Kidney epithelial cell (primary cell): ENCODE data around the gene PAX3. TPM values are rescaled to one million over a fixed set of nuclear protein-coding genes. Genes with fewer than 3 reads are reported as not detected.

ENCODE experiments used
- DNase-seq: peaks from one replicate; pipeline ENCODE4 v3.0.0-alpha.2; 2010; ENCODE audit warnings: low read depth
- H3K27me3 ChIP-seq: 2 replicates; pipeline ENCODE4 v1.6.0; 2011; ENCODE audit warnings: low read length; ENCODE audit not compliant: control insufficient read depth, insufficient read depth
- H3K36me3 ChIP-seq: 2 replicates; pipeline ENCODE4 v1.5.1; 2011; ENCODE audit warnings: low read length; ENCODE audit not compliant: control insufficient read depth, insufficient read depth
- H3K4me3 ChIP-seq: 2 replicates; pipeline ENCODE4 v1.5.1; 2011; ENCODE audit warnings: low read depth, mild to moderate bottlenecking, control low read depth, low read length
- total RNA-seq: library from RNA; depleted of rRNA; stranded (reverse); fragments of >200 nt; gene quantifications from 2 replicates; pipeline ENCODE4 v1.2.3, GENCODE V29; 2015
- TF ChIP-seq, protein P1 (sequence below): IDR thresholded peaks from 2 replicates; pipeline ENCODE4 v1.5.1; 2011; ENCODE audit warnings: mild to moderate bottlenecking, moderate library complexity, low read length, control low read depth, inconsistent platforms; ENCODE audit not compliant: insufficient read depth, poor library complexity, severe bottlenecking

The PAX3 gene
- total RNA-seq, 1 donor from 2014 or later: not detected

DNA sequence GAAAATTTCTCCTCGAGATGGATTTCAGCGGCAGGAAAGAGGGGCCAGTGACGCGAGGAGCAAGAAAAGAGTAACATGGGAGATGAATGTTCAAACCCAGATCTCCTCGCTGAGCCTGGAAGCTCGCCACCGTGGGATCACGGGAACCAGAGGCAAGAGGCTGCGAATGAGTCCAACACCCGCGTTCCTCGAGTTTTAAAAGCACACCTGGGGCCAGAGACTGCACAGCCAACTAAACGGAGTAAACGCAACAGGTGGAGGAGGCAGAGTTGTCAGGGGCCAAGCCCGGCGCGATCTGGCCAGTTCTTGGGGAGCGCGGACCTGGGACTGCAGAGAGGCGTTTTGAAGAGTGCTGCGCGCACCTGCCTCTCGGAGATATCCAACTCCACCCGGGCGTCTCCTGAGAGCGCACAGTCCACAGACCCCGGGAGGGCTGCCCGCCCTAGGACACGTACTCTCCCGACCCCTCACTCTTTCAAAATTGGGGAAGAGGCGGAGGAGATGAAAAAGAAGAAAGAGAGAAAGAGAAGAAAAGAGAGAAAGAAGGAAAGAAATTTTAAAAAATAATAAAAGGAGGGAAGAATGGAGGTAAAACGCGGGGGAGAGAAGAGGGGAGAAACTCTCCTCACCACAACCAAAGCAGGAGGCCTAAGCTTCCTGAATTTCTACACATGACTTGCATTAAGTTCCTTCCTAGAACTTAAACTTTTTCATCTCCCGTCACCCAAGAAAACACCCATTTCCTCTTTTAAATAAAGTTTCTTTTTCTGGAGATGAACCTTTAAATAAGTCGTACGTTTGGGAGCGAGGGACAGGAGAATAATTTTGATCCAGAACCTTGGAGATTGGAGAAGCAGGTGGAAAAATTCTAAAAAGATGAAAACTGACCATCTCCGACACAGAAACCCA is 5.3 kb upstream of the PAX3 start:
- no peak overlapping the region for H3K4me3 ChIP-seq
- TF ChIP-seq, protein P1, sequence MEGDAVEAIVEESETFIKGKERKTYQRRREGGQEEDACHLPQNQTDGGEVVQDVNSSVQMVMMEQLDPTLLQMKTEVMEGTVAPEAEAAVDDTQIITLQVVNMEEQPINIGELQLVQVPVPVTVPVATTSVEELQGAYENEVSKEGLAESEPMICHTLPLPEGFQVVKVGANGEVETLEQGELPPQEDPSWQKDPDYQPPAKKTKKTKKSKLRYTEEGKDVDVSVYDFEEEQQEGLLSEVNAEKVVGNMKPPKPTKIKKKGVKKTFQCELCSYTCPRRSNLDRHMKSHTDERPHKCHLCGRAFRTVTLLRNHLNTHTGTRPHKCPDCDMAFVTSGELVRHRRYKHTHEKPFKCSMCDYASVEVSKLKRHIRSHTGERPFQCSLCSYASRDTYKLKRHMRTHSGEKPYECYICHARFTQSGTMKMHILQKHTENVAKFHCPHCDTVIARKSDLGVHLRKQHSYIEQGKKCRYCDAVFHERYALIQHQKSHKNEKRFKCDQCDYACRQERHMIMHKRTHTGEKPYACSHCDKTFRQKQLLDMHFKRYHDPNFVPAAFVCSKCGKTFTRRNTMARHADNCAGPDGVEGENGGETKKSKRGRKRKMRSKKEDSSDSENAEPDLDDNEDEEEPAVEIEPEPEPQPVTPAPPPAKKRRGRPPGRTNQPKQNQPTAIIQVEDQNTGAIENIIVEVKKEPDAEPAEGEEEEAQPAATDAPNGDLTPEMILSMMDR: no peak
- no peak for DNase-seq
- H3K36me3 ChIP-seq: no peaks in the 10 kb centered on the region
- H3K27me3 ChIP-seq: peaks cover 99% of the 10 kb centered on the region

DNA sequence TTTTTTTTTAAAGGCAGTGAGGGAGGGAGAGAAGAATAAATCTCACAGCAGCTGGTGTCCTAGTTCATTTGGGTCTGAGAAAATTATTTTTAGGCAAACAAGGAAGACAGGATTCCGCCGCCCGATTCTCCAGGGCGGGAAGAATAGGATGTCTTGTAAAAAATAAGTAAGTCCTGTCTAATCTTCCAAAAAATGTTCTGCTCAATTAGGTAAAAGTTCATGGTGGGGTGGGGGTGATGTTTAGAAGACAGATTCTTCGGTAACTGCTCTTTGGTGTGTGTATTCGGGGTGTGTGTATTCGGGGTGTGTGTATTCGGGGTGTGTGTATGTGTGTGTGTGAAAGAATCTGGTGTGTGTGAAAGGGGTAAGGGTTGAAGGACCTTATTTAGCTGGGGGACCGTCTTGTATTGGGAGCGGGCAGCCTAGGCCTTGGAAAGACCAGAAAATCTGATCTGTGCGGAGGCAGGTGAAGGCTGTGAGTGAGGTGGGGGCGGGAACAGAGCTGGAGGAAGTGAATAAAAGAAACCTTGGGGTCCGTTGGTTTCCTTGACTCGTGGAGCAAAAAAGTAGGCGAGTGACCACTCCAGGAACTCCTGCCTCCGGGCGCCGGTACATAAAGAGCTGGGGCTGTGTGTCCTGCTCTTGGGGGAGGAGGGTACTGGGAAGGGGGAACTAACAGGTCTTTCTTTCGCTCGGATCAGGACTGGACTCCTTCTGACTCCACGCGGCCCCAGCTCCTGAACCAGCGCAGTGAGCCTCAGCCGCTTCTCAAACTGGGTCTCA is 4.4 kb upstream of the PAX3 start:
- H3K36me3 ChIP-seq: no peaks in the 10 kb centered on the region
- H3K4me3 ChIP-seq: no peak overlapping the region
- TF ChIP-seq, protein P1: no peak
- H3K27me3 ChIP-seq: peaks cover 100% of the 10 kb centered on the region
- DNase-seq: no peak

DNA sequence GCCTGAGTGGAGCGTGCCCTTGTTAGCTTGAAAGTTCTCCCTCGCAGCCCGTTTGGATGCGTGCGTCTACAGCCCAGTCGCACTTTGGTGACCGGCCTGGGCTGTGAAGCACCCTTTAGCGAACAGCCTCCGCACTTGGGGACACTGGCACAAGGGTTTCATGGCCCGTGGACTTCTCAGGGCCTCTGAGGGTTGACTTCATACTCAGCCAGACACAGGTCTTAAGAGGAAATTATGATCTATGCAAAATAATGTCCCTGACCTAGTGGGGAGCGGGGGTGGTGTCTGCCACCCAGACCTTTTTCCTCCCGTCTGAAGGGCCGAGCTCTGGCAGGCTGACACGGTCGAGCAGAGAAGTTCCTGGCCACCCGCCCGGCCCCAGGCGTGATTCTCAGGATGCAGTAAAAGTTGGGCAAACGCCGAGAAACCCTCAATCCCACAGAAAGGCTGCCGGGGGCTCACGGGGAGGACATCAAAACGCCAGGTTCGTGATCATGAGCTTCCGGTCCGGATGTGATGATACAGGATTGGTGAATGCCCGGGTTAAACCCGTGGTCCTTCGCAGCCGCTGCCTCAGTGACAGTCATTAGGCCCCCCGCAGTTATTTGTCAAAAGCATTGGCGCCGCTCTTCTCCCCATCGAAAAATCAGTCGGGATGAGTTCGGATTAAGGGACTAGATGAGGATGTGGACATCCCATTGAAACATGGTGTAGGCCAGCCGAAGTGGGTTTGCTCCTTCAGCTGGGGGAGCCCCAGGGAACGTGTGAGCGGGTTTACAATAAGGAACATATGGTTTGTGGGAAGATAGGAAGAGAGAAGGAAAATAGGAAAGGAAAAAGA is 3.6 kb upstream of the PAX3 start:
- DNase-seq: no peak
- Histone ChIP-seq H3K27me3 (peaks cover 100% of the 10 kb centered on the region), H3K36me3 (no peaks in the 10 kb centered on the region), H3K4me3 (no peak overlapping the region)
- TF ChIP-seq, protein P1: no peak

DNA sequence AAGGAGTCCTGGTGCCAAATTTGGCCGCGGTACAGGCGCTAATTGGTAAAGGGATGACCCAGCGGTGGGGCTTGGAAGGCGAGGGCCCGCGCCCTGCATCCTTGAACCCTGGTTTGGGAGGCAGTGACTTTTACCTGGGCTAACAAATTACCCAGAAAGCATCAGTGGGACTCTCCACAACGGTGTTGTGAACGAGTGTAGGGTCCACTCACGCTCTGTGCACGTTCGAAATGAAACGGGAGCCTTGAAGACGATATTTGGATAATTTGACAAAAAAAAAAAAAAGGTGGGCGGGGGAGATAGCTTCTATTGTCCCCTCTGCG is 3.0 kb upstream of the PAX3 start:
- Histone ChIP-seq H3K27me3 (peaks cover 100% of the 10 kb centered on the region), H3K36me3 (no peaks in the 10 kb centered on the region)
- TF ChIP-seq, protein P1: no peak

DNA sequence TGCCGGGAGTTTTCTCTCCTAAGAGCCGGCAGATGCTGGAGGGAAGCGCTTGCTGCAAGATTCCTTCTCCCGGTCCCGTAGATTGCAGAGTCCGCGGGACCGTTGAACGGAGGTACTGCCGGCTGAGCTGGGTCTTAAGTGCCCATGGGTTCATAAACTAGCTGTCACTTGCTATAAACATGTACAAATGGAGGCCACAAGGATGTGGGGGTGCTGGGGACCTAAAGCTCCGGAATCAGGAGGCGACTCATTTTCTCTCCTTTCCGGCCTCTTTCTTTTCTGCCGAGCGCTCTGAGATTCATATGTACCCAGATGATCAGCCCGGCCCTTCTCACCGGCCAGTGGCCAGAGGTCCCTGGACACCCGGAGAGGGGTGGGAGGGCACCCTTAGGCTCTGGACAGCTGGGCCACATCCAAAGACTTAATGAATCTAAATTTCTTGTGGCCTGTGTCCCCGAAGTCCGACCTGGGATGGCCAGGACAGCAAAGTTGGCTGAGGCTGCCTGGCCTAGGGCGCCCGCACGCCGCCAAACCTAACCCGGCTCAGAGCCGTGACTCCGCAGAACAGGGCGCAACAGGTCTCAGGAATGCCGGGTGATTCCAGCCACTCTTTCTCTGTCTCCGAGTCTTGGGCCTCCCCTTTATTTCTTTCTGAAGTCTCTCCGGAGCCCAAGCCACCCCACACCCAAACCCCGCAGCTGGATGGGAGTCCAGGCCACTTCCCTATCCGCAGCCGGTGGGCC is 2.4 kb upstream of the PAX3 start:
- H3K27me3 ChIP-seq: peaks cover 100% of the 10 kb centered on the region
- no peaks in the 10 kb centered on the region for H3K36me3 ChIP-seq
- no peak for DNase-seq
- H3K4me3 ChIP-seq: no peak overlapping the region
- TF ChIP-seq, protein P1: no peak

More for the DNA sequence above, 3.0 kb upstream of the PAX3 start:
- no peak overlapping the region for H3K4me3 ChIP-seq
- DNase-seq: no peak
